ENCODE data around the gene LGALS12. TPM values are rescaled to one million over a fixed set of nuclear protein-coding genes. Genes with fewer than 3 reads are reported as not detected.

LGALS12 gene
- total and polyA plus RNA-seq, 2 donors (not counting 1 experiment from before 2014, with no cell fraction given): 0.19 TPM; not detected in 1

DNA sequence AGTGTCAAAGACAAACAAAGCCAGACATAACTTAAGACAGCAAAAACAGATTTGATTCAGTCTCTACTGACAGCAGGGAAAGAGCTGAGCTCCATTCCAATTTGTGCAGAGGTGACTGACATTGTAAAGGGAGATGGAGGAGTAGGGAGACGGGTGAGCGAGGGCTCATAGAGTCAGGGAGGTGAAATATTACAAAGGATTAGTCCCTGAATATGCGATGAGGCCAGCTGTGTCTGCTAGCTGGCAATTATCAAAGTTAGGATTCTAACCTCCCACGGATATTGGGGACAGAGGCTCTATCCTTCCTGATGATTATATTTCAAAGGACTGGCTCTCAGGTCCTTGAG is 49.0 kb downstream of the LGALS12 start:
- TF ChIP-seq, protein P1, sequence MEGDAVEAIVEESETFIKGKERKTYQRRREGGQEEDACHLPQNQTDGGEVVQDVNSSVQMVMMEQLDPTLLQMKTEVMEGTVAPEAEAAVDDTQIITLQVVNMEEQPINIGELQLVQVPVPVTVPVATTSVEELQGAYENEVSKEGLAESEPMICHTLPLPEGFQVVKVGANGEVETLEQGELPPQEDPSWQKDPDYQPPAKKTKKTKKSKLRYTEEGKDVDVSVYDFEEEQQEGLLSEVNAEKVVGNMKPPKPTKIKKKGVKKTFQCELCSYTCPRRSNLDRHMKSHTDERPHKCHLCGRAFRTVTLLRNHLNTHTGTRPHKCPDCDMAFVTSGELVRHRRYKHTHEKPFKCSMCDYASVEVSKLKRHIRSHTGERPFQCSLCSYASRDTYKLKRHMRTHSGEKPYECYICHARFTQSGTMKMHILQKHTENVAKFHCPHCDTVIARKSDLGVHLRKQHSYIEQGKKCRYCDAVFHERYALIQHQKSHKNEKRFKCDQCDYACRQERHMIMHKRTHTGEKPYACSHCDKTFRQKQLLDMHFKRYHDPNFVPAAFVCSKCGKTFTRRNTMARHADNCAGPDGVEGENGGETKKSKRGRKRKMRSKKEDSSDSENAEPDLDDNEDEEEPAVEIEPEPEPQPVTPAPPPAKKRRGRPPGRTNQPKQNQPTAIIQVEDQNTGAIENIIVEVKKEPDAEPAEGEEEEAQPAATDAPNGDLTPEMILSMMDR (IDR thresholded peaks at IDR 0.05): no peak
- no peak for TF ChIP-seq EZH2 (IDR thresholded peaks at IDR 0.05; ENCODE audit: borderline replicate concordance, insufficient read depth, low read depth, low read length, poor library complexity, severe bottlenecking)
- H3K27ac ChIP-seq (ENCODE audit: low read length in 2 of 2): no peak overlapping the region
- no peak overlapping the region for H3K4me2 ChIP-seq (replicated peaks; ENCODE audit: low read depth, low read length, poor library complexity, severe bottlenecking)
- CTCF ChIA-PET: interaction anchor here (0.6 kb wide), 1 partner anchor 159 kb away, joined by 3 read pairs; no protein-coding TSS in a partner anchor
- ATAC-seq (ENCODE audit: low read depth): no peak
- peaks cover 9 to 27% of the 10 kb centered on the region in 2 donors for H3K4me1 ChIP-seq (ENCODE audit: control insufficient read depth in 2 of 2, insufficient read depth in 2 of 2, low read length in 2 of 2)
- intact Hi-C loops (cut with micrococcal nuclease): no loop called here
- no peaks in the 10 kb centered on the region for H3K36me3 ChIP-seq (replicated peaks in 1 of 2; ENCODE audit: control extremely low read depth in 1 of 2, control insufficient read depth in 1 of 2, extremely low read depth in 1 of 2, insufficient read depth in 2 of 2, low read length in 1 of 2)
- peaks cover 23% of the 10 kb centered on the region for H3K4me1 Mint-ChIP-seq
- no peak overlapping the region for H3K9ac ChIP-seq (ENCODE audit: low read length)
- POLR2A ChIA-PET: no interaction called here
- no peaks in the 10 kb centered on the region for H3K79me2 ChIP-seq (ENCODE audit: control insufficient read depth, insufficient read depth, low read length)
- H3K27ac Mint-ChIP-seq: no peak overlapping the region
- no peak for DNase-seq
- no peaks in the 10 kb centered on the region for H4K20me1 ChIP-seq (ENCODE audit: control insufficient read depth, insufficient read depth, low read length, poor library complexity, severe bottlenecking)
- no peak overlapping the region for H3K4me3 Mint-ChIP-seq
- H3K9me3 ChIP-seq (ENCODE audit: control extremely low read depth in 1 of 3, control insufficient read depth in 2 of 3, insufficient read depth in 1 of 3, low read length in 2 of 3): peaks cover 0 to 4% (median 0%) of the 10 kb centered on the region in 3 donors
- H2AFZ ChIP-seq (ENCODE audit: insufficient read depth, low read depth, low read length, poor library complexity, severe bottlenecking): no peak overlapping the region
- WGBS (ENCODE audit: insufficient coverage): 96% methylated on average over 4 of the region's 4 CpGs
- no peaks in the 10 kb centered on the region for H3K9me3 Mint-ChIP-seq (ENCODE audit: insufficient read depth)
- H3K27me3 ChIP-seq (replicated peaks in 1 of 4; ENCODE audit: control extremely low read depth in 1 of 4, control insufficient read depth in 3 of 4, insufficient read depth in 4 of 4, low read length in 3 of 4): peaks cover 0 to 11% (median 0%) of the 10 kb centered on the region in 4 experiments
- no peak overlapping the region for H3K4me3 ChIP-seq (ENCODE audit: control extremely low read depth in 1 of 5, extremely low read depth in 1 of 5, insufficient read depth in 1 of 5, low read depth in 2 of 5, low read length in 4 of 5)
- H3K27me3 Mint-ChIP-seq: peaks cover 15% of the 10 kb centered on the region

DNA sequence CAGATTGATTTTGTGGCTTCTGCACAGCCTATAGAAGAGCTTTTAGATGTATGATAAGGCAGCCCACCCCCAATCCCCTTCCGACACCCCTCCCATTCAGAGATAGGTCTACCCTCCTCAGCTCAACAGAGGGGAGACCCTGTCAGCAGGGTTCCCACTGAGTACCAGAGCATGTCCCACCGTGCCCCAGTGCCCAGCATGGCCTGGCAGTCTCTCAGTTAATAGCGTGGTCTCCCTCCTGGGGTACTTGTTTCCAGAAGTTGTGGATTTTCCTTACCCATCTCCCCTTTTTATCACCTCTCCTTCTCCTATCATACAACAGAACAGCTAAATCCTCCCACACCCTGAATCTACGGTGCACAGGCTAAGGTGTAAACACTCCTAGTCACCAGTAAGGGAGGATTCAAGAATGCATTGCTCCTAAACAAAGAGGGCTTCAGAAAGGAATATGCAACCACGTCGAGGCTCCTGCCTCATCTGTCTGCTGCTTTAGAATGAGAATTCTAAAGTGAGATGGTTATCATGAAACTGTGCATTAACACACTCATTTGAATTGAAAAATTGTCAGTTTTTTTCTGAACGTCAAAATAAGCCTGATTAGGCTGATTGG is 50.6 kb downstream of the LGALS12 start:
- Mint-ChIP-seq H3K27ac (no peak overlapping the region), H3K27me3 (peaks cover 22% of the 10 kb centered on the region)
- 92% methylated on average over 2 of the region's 7 CpGs for WGBS (ENCODE audit: insufficient coverage)

More for the DNA sequence above, 50.6 kb downstream of the LGALS12 start:
- Histone ChIP-seq H3K4me1 (ENCODE audit: control insufficient read depth in 2 of 2, insufficient read depth in 2 of 2, low read length in 2 of 2) (peaks cover 12 to 21% of the 10 kb centered on the region in 2 donors), H3K9me3 (ENCODE audit: control extremely low read depth in 1 of 3, control insufficient read depth in 2 of 3, insufficient read depth in 1 of 3, low read length in 2 of 3) (peaks cover 0 to 4% (median 0%) of the 10 kb centered on the region in 3 donors), H4K20me1 (ENCODE audit: control insufficient read depth, insufficient read depth, low read length, poor library complexity, severe bottlenecking) (no peaks in the 10 kb centered on the region), H3K9ac (ENCODE audit: low read length) (no peak overlapping the region), H3K27me3 (replicated peaks in 1 of 4; ENCODE audit: control extremely low read depth in 1 of 4, control insufficient read depth in 3 of 4, insufficient read depth in 4 of 4, low read length in 3 of 4) (peaks cover 0 to 6% (median 0%) of the 10 kb centered on the region in 4 experiments), H3K4me3 (ENCODE audit: control extremely low read depth in 1 of 5, extremely low read depth in 1 of 5, insufficient read depth in 1 of 5, low read depth in 2 of 5, low read length in 4 of 5) (no peak overlapping the region), H3K36me3 (replicated peaks in 1 of 2; ENCODE audit: control extremely low read depth in 1 of 2, control insufficient read depth in 1 of 2, extremely low read depth in 1 of 2, insufficient read depth in 2 of 2, low read length in 1 of 2) (no peaks in the 10 kb centered on the region), H2AFZ (ENCODE audit: insufficient read depth, low read depth, low read length, poor library complexity, severe bottlenecking) (no peak overlapping the region), H3K79me2 (ENCODE audit: control insufficient read depth, insufficient read depth, low read length) (no peaks in the 10 kb centered on the region), H3K4me2 (replicated peaks; ENCODE audit: low read depth, low read length, poor library complexity, severe bottlenecking) (no peak overlapping the region), H3K27ac (ENCODE audit: low read length in 2 of 2) (no peak overlapping the region)
- H3K9me3 Mint-ChIP-seq (ENCODE audit: insufficient read depth): no peaks in the 10 kb centered on the region
- H3K4me1 Mint-ChIP-seq: peaks cover 19% of the 10 kb centered on the region
- ATAC-seq (ENCODE audit: low read depth) (no peak), DNase-seq (no peak)
- intact Hi-C loops (cut with micrococcal nuclease): no loop called here
- ChIA-PET CTCF (interaction anchor here (0.6 kb wide), 1 partner anchor 28 kb away, joined by 3 read pairs; no protein-coding TSS in a partner anchor), POLR2A (no interaction called here)
- no peak for TF ChIP-seq EZH2 (IDR thresholded peaks at IDR 0.05; ENCODE audit: borderline replicate concordance, insufficient read depth, low read depth, low read length, poor library complexity, severe bottlenecking)
- no peak overlapping the region for H3K4me3 Mint-ChIP-seq
